ENCODE data around the gene CGA.
A peak's percentile ranks its signal among the peaks of the same experiment; 100 is the strongest.

CGA gene

GRCh38 chr6:87127737-87128136, 32.8 kb upstream of the CGA start:
- POLR2A ChIA-PET, result no interaction called here
- H3K9me3 ChIP-seq (ENCODE audit: control insufficient read depth, insufficient read depth, low read depth, low read length), result no peaks in the 10 kb centered on the region
- H3K27ac ChIP-seq (ENCODE audit: extremely low read depth, low read depth, low read length), result no peak overlapping the region
- no peak overlapping the region for H3K4me3 ChIP-seq (ENCODE audit: low read depth, low read length)
- H3K4me1 ChIP-seq (ENCODE audit: control insufficient read depth, insufficient read depth, low read length), result no peaks in the 10 kb centered on the region
- CTCF ChIA-PET, result no interaction called here
- no peak for TF ChIP-seq MEIS1 (CRISPR knock-in tag; IDR thresholded peaks at IDR 0.05; ENCODE audit: borderline replicate concordance)
- TF ChIP-seq ZSCAN5A (tag by site-specific recombination; IDR thresholded peaks at IDR 0.05), result no peak
- peak; percentile 45; the same call in 1 of the 2 replicates for TF ChIP-seq ATF2 (tag by site-specific recombination; IDR thresholded peaks at IDR 0.05; ENCODE audit: low read depth)
- TF ChIP-seq ZNF426 (tag by site-specific recombination; IDR thresholded peaks at IDR 0.05), result no peak
- H3K36me3 ChIP-seq (ENCODE audit: control insufficient read depth in 2 of 2, insufficient read depth in 1 of 2, low read length in 2 of 2), result no peaks in the 10 kb centered on the region

GRCh38 chr6:87126501-87126900, 31.6 kb upstream of the CGA start:
- H3K9me3 ChIP-seq (ENCODE audit: control insufficient read depth, insufficient read depth, low read depth, low read length), result no peaks in the 10 kb centered on the region
- no peaks in the 10 kb centered on the region for H3K4me1 ChIP-seq (ENCODE audit: control insufficient read depth, insufficient read depth, low read length)
- CTCF ChIA-PET, result interaction anchor here (0.8 kb wide), 2 partner anchors 14 to 267 kb away, joined by 3 to 4 read pairs; no protein-coding TSS in a partner anchor
- TF ChIP-seq ZEB2 (tag by site-specific recombination; IDR thresholded peaks at IDR 0.05) (no peak), ZNF292 (tag by site-specific recombination; IDR thresholded peaks at IDR 0.05; ENCODE audit: borderline replicate concordance, low read depth) (no peak), ZNF707 (tag by site-specific recombination; IDR thresholded peaks at IDR 0.05) (no peak), BCL6B (tag by site-specific recombination; IDR thresholded peaks at IDR 0.05) (0 out of 2 replicates have a peak, but pooled peaks have one; percentile 61), ZNF362 (tag by site-specific recombination; IDR thresholded peaks at IDR 0.05) (no peak)
- H3K27ac ChIP-seq (ENCODE audit: extremely low read depth, low read depth, low read length), result no peak overlapping the region
- no peaks in the 10 kb centered on the region for H3K36me3 ChIP-seq (ENCODE audit: control insufficient read depth in 2 of 2, insufficient read depth in 1 of 2, low read length in 2 of 2)
- no peak overlapping the region for H3K4me3 ChIP-seq (ENCODE audit: low read depth, low read length)
- POLR2A ChIA-PET, result no interaction called here

GRCh38 chr6:87124074-87124473, 29.2 kb upstream of the CGA start:
- Histone ChIP-seq H3K4me3 (ENCODE audit: low read depth, low read length) (no peak overlapping the region), H3K9me3 (ENCODE audit: control insufficient read depth, insufficient read depth, low read depth, low read length) (no peaks in the 10 kb centered on the region), H3K36me3 (ENCODE audit: control insufficient read depth in 2 of 2, insufficient read depth in 1 of 2, low read length in 2 of 2) (no peaks in the 10 kb centered on the region), H3K4me1 (ENCODE audit: control insufficient read depth, insufficient read depth, low read length) (no peaks in the 10 kb centered on the region), H3K27ac (ENCODE audit: extremely low read depth, low read depth, low read length) (no peak overlapping the region)
- TF ChIP-seq ZNF623 (tag by site-specific recombination; IDR thresholded peaks at IDR 0.05) (no peak), ZNF174 (tag by site-specific recombination; IDR thresholded peaks at IDR 0.05) (no peak), ZNF24 (tag by site-specific recombination; IDR thresholded peaks at IDR 0.05) (no peak), PBX3 (CRISPR knock-in tag; IDR thresholded peaks at IDR 0.05) (no peak), TRIM28 (IDR thresholded peaks at IDR 0.05; ENCODE audit: borderline replicate concordance, low read length) (no peak), ZNF16 (tag by site-specific recombination; IDR thresholded peaks at IDR 0.05; ENCODE audit: low read depth) (no peak), ZNF133 (tag by site-specific recombination; IDR thresholded peaks at IDR 0.05) (no peak)
- ChIA-PET POLR2A (no interaction called here), CTCF (no interaction called here)
